ENCODE results near the gene CNTNAP2. TPM values are rescaled to one million over a fixed set of nuclear protein-coding genes. Genes with fewer than 3 reads are reported as not detected.
"Not testable (repeated sequence)": the region's sequence is repeated elsewhere in the genome, so short reads cannot be mapped to it uniquely, and the experiment has no call there.

Gene CNTNAP2
- total RNA-seq, 2 experiments from 2014 or later = not detected

DNA sequence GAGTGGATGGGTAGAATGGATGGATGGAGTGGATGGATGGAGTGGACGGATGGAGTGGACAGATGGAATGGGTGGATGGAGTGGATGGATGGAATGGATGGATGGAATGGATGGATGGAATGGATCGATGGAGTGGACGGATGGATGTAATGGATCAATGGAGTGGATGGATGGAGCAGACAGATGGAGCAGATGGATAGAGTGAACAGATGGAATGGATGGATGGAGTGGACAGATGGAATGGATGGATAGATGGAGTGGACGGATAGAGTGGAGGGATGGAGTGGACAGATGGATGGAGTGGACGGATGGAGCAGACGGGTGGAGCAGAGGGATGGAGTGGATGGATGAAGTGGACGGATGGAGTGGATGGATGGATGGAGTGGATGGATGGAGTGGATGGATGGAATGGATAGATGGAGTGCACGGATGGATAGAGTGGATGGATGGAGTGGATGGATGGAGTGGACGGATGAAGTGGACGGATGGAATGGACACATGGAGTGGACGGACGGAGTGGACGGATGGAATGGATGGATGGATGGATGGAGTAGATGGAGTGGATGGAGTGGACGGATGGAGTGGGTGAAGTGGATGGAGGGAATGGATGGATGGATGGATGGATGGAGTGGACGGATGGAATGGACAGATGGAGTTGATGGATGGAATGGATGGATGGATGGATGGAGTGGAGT lies 2213.7 kb downstream of the CNTNAP2 start:
- H3K27ac ChIP-seq (ENCODE audit: low read depth in 1 of 2, low read length in 2 of 2) = no peak overlapping the region
- TF ChIP-seq, protein P1, sequence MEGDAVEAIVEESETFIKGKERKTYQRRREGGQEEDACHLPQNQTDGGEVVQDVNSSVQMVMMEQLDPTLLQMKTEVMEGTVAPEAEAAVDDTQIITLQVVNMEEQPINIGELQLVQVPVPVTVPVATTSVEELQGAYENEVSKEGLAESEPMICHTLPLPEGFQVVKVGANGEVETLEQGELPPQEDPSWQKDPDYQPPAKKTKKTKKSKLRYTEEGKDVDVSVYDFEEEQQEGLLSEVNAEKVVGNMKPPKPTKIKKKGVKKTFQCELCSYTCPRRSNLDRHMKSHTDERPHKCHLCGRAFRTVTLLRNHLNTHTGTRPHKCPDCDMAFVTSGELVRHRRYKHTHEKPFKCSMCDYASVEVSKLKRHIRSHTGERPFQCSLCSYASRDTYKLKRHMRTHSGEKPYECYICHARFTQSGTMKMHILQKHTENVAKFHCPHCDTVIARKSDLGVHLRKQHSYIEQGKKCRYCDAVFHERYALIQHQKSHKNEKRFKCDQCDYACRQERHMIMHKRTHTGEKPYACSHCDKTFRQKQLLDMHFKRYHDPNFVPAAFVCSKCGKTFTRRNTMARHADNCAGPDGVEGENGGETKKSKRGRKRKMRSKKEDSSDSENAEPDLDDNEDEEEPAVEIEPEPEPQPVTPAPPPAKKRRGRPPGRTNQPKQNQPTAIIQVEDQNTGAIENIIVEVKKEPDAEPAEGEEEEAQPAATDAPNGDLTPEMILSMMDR (IDR thresholded peaks at IDR 0.05) = no peak
- no peaks in the 10 kb centered on the region for H3K36me3 ChIP-seq (ENCODE audit: insufficient read depth, low read length)
- H3K4me3 Mint-ChIP-seq = no peak overlapping the region
- no peaks in the 10 kb centered on the region for H3K36me3 Mint-ChIP-seq (ENCODE audit: low read depth)
- ATAC-seq (ENCODE audit: poor library complexity) (no peak), DNase-seq (no peak)
- H3K9me3 ChIP-seq (ENCODE audit: control insufficient read depth in 1 of 2, insufficient read depth in 1 of 2, low read length in 2 of 2) = peaks cover 0 to 24% of the 10 kb centered on the region in 2 experiments
- H3K4me3 ChIP-seq (ENCODE audit: low read length) = no peak overlapping the region
- H3K4me1 ChIP-seq (ENCODE audit: insufficient read depth, low read length) = no peaks in the 10 kb centered on the region
- H3K4me1 Mint-ChIP-seq (ENCODE audit: low read depth) = no peaks in the 10 kb centered on the region
- peaks cover 0 to 2% of the 10 kb centered on the region in 2 experiments for H3K27me3 ChIP-seq (ENCODE audit: control insufficient read depth in 1 of 2, insufficient read depth in 2 of 2, low read length in 2 of 2)
- ChIA-PET POLR2A (no interaction called here), CTCF (no interaction called here)
- H3K27me3 Mint-ChIP-seq = peaks cover 30% of the 10 kb centered on the region
- no peak overlapping the region for H3K27ac Mint-ChIP-seq
- intact Hi-C loops (cut with DNase I, micrococcal nuclease) = no loop called here
- H3K9me3 Mint-ChIP-seq = no peaks in the 10 kb centered on the region

DNA sequence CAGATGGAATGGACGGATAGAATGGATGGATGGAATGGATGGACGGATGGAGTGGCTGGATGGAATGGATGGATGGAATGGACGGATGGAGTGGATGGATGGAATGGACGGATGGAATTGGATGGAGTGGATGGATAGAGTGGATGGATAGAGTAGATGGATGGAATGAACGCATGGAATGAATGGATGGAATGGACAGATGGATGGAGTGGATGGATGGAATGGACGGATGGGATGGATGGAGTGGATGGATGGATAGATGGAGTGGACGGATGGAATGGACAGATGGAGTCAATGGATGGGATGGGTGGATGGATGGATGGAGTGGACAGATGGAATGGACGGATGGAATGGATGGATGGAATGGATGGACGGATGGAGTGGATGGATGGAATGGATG lies 2214.2 kb downstream of the CNTNAP2 start:
- H3K4me3 ChIP-seq (ENCODE audit: low read length) = no peak overlapping the region
- ATAC-seq (ENCODE audit: poor library complexity) (no peak), DNase-seq (no peak)
- intact Hi-C loops (cut with DNase I, micrococcal nuclease) = no loop called here
- ChIA-PET POLR2A (no interaction called here), CTCF (no interaction called here)
- H3K27ac ChIP-seq (ENCODE audit: low read depth in 1 of 2, low read length in 2 of 2) = no peak overlapping the region
- Mint-ChIP-seq H3K36me3 (ENCODE audit: low read depth) (no peaks in the 10 kb centered on the region), H3K27ac (no peak overlapping the region), H3K27me3 (peaks cover 35% of the 10 kb centered on the region), H3K4me1 (ENCODE audit: low read depth) (no peaks in the 10 kb centered on the region), H3K9me3 (no peaks in the 10 kb centered on the region), H3K4me3 (no peak overlapping the region)
- no peaks in the 10 kb centered on the region for H3K36me3 ChIP-seq (ENCODE audit: insufficient read depth, low read length)
- peaks cover 0 to 2% of the 10 kb centered on the region in 2 experiments for H3K27me3 ChIP-seq (ENCODE audit: control insufficient read depth in 1 of 2, insufficient read depth in 2 of 2, low read length in 2 of 2)
- H3K9me3 ChIP-seq (ENCODE audit: control insufficient read depth in 1 of 2, insufficient read depth in 1 of 2, low read length in 2 of 2) = peaks cover 0 to 24% of the 10 kb centered on the region in 2 experiments
- TF ChIP-seq, protein P1 (IDR thresholded peaks at IDR 0.05) = no peak
- no peaks in the 10 kb centered on the region for H3K4me1 ChIP-seq (ENCODE audit: insufficient read depth, low read length)

DNA sequence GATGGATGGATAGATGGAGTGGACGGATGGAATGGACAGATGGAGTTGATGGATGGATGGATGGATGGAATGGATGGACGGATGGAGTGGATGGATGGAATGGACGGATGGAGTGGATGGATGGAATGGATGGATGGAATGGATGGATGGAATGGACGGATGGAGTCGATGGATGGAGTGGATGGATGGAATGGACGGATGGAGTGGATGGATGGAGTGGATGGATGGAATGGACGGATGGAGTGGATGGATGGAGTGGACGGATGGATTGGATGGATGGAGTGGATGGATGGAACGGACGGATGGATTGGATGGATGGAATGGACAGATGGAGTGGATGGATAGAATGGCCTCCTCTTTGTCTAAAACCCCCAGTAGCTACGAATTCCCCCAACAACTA lies 2214.9 kb downstream of the CNTNAP2 start:
- H3K9me3 Mint-ChIP-seq; H3K36me3 Mint-ChIP-seq (ENCODE audit: low read depth); H3K4me1 ChIP-seq (ENCODE audit: insufficient read depth, low read length); intact Hi-C loops (cut with DNase I, micrococcal nuclease); H3K36me3 ChIP-seq (ENCODE audit: insufficient read depth, low read length); H3K27ac Mint-ChIP-seq; ATAC-seq (ENCODE audit: poor library complexity); H3K27ac ChIP-seq (ENCODE audit: low read depth in 1 of 2, low read length in 2 of 2); H3K4me3 ChIP-seq (ENCODE audit: low read length); CTCF ChIA-PET; H3K4me1 Mint-ChIP-seq (ENCODE audit: low read depth); H3K4me3 Mint-ChIP-seq; POLR2A ChIA-PET; H3K27me3 ChIP-seq (ENCODE audit: control insufficient read depth in 1 of 2, insufficient read depth in 2 of 2, low read length in 2 of 2): not testable (repeated sequence)
- H3K9me3 ChIP-seq (ENCODE audit: control insufficient read depth in 1 of 2, insufficient read depth in 1 of 2, low read length in 2 of 2) = peaks cover 0 to 24% of the 10 kb centered on the region in 2 experiments
- H3K27me3 Mint-ChIP-seq = peaks cover 37% of the 10 kb centered on the region
- DNase-seq = peak in 1 of 14 experiments; percentile 11

All from CD4-positive, alpha-beta T cell (primary cell).